HepG2 (cell line): ENCODE results near the gene TMEM260.

ENCODE experiments used
- BORCS8-MEF2B ChIP-seq: sonication (generic); formaldehyde crosslinking; IDR thresholded peaks from 2 replicates; pipeline ENCODE4 v1.8.0; 2022; ENCODE audit warnings: mild to moderate bottlenecking, missing genetic modification reagents
- CBX5 ChIP-seq: sonication (generic); formaldehyde crosslinking; IDR thresholded peaks from 2 replicates; pipeline ENCODE4 v1.4.0; 2020; ENCODE audit warnings: missing genetic modification reagents, borderline replicate concordance
- CEBPB ChIP-seq: IDR thresholded peaks from 2 replicates; pipeline ENCODE4 v1.6.1; 2011; ENCODE audit warnings: low read depth, low read length, improper control_type of control experiment, borderline replicate concordance
- MED13 ChIP-seq: sonication (generic); formaldehyde crosslinking; IDR thresholded peaks from 2 replicates; pipeline ENCODE4 v1.5.0; 2020; ENCODE audit warnings: missing genetic modification reagents
- POLR2A ChIP-seq, 2 experiments: IDR thresholded peaks; 2 replicates each; pipeline ENCODE4 v1.6.1; 2011; ENCODE audit warnings: low read depth in 2 of 2, low read length in 2 of 2, mild to moderate bottlenecking in 1 of 2, moderate library complexity in 1 of 2; ENCODE audit not compliant: insufficient read depth in 1 of 2
- RBM39 ChIP-seq: fragments of 200-400 bp; formaldehyde crosslinking; IDR thresholded peaks from one replicate; pipeline ENCODE4 v1.6.1; 2018; ENCODE audit warnings: antibody characterized with exemption, mild to moderate bottlenecking, low read depth, low read length; ENCODE audit not compliant: poor library complexity, severe bottlenecking
- SMC3 ChIP-seq: IDR thresholded peaks from 2 replicates; pipeline ENCODE4 v1.6.1; 2011; ENCODE audit warnings: low read length, improper control_type of control experiment
- TRIM24 ChIP-seq: sonication (generic); formaldehyde crosslinking; IDR thresholded peaks from 2 replicates; pipeline ENCODE4 v1.8.0; 2022; ENCODE audit warnings: mild to moderate bottlenecking, missing genetic modification reagents
- ZBTB7A ChIP-seq: sonication (generic); formaldehyde crosslinking; IDR thresholded peaks from 2 replicates; pipeline ENCODE4 v1.8.0; 2022; ENCODE audit warnings: mild to moderate bottlenecking, missing genetic modification reagents
- ZNF253 ChIP-seq: sonication (generic); formaldehyde crosslinking; IDR thresholded peaks from 2 replicates; pipeline ENCODE4 v1.8.0; 2022; ENCODE audit warnings: mild to moderate bottlenecking, missing genetic modification reagents, borderline replicate concordance
- ZNF264 ChIP-seq: sonication (generic); formaldehyde crosslinking; IDR thresholded peaks from 2 replicates; pipeline ENCODE4 v1.4.0; 2020; ENCODE audit warnings: missing genetic modification reagents
- TF ChIP-seq, protein P1 (sequence below), 2 experiments: IDR thresholded peaks; 2 replicates each; pipeline ENCODE4 v1.6.1; 2011 to 2012; ENCODE audit warnings: low read length in 2 of 2, borderline replicate concordance in 1 of 2, low read depth in 1 of 2, mild to moderate bottlenecking in 1 of 2, moderate library complexity in 1 of 2
- TF ChIP-seq, protein P2 (sequence below): sonication (generic); formaldehyde crosslinking; IDR thresholded peaks from 2 replicates; pipeline ENCODE4 v1.5.0; 2020; ENCODE audit warnings: mild to moderate bottlenecking, missing genetic modification reagents, moderate library complexity

DNA sequence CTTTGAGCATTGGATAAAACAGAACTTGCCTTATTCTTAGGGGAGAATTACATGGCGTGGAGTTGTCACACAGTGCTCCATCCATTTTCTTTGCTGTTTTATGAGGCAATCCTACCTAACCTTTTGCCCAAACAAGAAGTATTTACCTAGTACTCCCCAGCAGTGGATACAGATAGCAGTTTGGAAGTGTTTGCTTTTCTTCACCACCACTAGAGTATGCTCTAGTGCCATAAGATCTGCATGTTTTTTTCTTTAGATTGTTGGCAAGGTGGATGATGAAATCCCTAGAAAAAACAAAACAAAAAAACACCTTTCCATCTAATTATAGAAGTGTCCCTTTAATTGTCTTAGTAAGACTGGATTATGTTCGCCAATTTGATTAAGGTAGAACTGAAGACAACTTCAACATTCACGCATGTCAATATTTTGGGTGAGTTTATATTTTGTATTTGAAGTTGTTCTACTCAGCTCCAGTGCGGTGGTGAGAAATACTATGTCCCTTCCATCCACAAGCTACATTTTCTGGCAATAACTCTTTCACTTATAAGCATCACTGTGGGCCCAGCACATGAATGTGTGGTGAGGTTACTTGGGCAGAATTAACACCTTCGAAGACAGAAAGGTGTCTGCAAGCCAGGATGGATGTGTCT is 23.6 kb upstream of the TMEM260 start:
- no peak for TF ChIP-seq BORCS8-MEF2B (CRISPR knock-in tag)
- no peak for TF ChIP-seq POLR2A (IDR thresholded peaks at IDR 0.05; ENCODE audit: insufficient read depth in 1 of 2, low read depth in 2 of 2, low read length in 2 of 2)
- no peak for TF ChIP-seq TRIM24 (CRISPR knock-in tag)
- TF ChIP-seq, protein P1, sequence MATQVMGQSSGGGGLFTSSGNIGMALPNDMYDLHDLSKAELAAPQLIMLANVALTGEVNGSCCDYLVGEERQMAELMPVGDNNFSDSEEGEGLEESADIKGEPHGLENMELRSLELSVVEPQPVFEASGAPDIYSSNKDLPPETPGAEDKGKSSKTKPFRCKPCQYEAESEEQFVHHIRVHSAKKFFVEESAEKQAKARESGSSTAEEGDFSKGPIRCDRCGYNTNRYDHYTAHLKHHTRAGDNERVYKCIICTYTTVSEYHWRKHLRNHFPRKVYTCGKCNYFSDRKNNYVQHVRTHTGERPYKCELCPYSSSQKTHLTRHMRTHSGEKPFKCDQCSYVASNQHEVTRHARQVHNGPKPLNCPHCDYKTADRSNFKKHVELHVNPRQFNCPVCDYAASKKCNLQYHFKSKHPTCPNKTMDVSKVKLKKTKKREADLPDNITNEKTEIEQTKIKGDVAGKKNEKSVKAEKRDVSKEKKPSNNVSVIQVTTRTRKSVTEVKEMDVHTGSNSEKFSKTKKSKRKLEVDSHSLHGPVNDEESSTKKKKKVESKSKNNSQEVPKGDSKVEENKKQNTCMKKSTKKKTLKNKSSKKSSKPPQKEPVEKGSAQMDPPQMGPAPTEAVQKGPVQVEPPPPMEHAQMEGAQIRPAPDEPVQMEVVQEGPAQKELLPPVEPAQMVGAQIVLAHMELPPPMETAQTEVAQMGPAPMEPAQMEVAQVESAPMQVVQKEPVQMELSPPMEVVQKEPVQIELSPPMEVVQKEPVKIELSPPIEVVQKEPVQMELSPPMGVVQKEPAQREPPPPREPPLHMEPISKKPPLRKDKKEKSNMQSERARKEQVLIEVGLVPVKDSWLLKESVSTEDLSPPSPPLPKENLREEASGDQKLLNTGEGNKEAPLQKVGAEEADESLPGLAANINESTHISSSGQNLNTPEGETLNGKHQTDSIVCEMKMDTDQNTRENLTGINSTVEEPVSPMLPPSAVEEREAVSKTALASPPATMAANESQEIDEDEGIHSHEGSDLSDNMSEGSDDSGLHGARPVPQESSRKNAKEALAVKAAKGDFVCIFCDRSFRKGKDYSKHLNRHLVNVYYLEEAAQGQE (IDR thresholded peaks at IDR 0.05; ENCODE audit: borderline replicate concordance in 1 of 2, low read depth in 1 of 2, low read length in 2 of 2) = no peak
- TF ChIP-seq MED13 (CRISPR knock-in tag) = no peak
- TF ChIP-seq ZBTB7A (CRISPR knock-in tag) = no peak
- TF ChIP-seq ZNF253 = no peak
- TF ChIP-seq CEBPB = peak; percentile 75
- TF ChIP-seq, protein P2, sequence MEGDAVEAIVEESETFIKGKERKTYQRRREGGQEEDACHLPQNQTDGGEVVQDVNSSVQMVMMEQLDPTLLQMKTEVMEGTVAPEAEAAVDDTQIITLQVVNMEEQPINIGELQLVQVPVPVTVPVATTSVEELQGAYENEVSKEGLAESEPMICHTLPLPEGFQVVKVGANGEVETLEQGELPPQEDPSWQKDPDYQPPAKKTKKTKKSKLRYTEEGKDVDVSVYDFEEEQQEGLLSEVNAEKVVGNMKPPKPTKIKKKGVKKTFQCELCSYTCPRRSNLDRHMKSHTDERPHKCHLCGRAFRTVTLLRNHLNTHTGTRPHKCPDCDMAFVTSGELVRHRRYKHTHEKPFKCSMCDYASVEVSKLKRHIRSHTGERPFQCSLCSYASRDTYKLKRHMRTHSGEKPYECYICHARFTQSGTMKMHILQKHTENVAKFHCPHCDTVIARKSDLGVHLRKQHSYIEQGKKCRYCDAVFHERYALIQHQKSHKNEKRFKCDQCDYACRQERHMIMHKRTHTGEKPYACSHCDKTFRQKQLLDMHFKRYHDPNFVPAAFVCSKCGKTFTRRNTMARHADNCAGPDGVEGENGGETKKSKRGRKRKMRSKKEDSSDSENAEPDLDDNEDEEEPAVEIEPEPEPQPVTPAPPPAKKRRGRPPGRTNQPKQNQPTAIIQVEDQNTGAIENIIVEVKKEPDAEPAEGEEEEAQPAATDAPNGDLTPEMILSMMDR = peak; percentile 83
- peak; percentile 80 for TF ChIP-seq SMC3
- no peak for TF ChIP-seq CBX5
- no peak for TF ChIP-seq ZNF264 (CRISPR knock-in tag)
- TF ChIP-seq RBM39 = no peak
